ENCODE results near the gene TOLLIP. TPM values are rescaled to one million over a fixed set of nuclear protein-coding genes. Genes with fewer than 3 reads are reported as not detected.

TOLLIP gene
- total RNA-seq, 6 donors from 2014 or later: 39.5 to 97.4 (median 53.4) TPM

- TF ChIP-seq POLR2AphosphoS5 (IDR thresholded peaks at IDR 0.05) (no peak), CTCF (IDR thresholded peaks at IDR 0.05) (no peak), POLR2A (IDR thresholded peaks at IDR 0.05) (no peak), EP300 (IDR thresholded peaks at IDR 0.05) (no peak)
- H3K4me3 ChIP-seq: no peak overlapping the region
- H3K27ac ChIP-seq: no peak overlapping the region
- 88% methylated on average over 24 to 27 of the region's 28 CpGs for WGBS, 2 donors
- H3K9me3 ChIP-seq: no peaks in the 10 kb centered on the region
- H3K36me3 ChIP-seq: no peaks in the 10 kb centered on the region
- ATAC-seq (ENCODE audit: low FRiP score in 2 of 2) (peak in 1 of 2 donors; percentile 28), DNase-seq (no peak)
- no peaks in the 10 kb centered on the region for H3K4me1 ChIP-seq
- H3K27me3 ChIP-seq: no peaks in the 10 kb centered on the region
Observed at GRCh38 chr11:1346669-1347390, 37.4 kb upstream of the TOLLIP start.

GRCh38 chr11:1345737-1346513, 36.5 kb upstream of the TOLLIP start:
- TF ChIP-seq POLR2A (IDR thresholded peaks at IDR 0.05): no peak
- no peak for TF ChIP-seq POLR2AphosphoS5 (IDR thresholded peaks at IDR 0.05)
- no peak overlapping the region for H3K4me3 ChIP-seq
- H3K27me3 ChIP-seq: no peaks in the 10 kb centered on the region
- ATAC-seq (ENCODE audit: low FRiP score in 2 of 2): no peak
- no peaks in the 10 kb centered on the region for H3K9me3 ChIP-seq
- WGBS, 2 donors: 79 to 84% methylated on average over 24 to 25 of the region's 28 CpGs
- H3K4me1 ChIP-seq: no peaks in the 10 kb centered on the region
- no peak overlapping the region for H3K27ac ChIP-seq
- no peaks in the 10 kb centered on the region for H3K36me3 ChIP-seq
- no peak for DNase-seq

- peak in 1 of 2 donors; percentile 49 for DNase-seq
- H3K27ac ChIP-seq: no peak overlapping the region
- no peak overlapping the region for H3K4me3 ChIP-seq
- H3K36me3 ChIP-seq: no peaks in the 10 kb centered on the region
- WGBS, 2 donors: 79 to 83% methylated on average over 26 of the region's 26 CpGs
- TF ChIP-seq CTCF (IDR thresholded peaks at IDR 0.05) (no peak), POLR2AphosphoS5 (IDR thresholded peaks at IDR 0.05) (no peak), EP300 (IDR thresholded peaks at IDR 0.05) (no peak), POLR2A (IDR thresholded peaks at IDR 0.05) (no peak)
- no peak for ATAC-seq (ENCODE audit: low FRiP score in 2 of 2)
- no peaks in the 10 kb centered on the region for H3K4me1 ChIP-seq
- no peaks in the 10 kb centered on the region for H3K9me3 ChIP-seq
- H3K27me3 ChIP-seq: no peaks in the 10 kb centered on the region
Observed at GRCh38 chr11:1344056-1344635, 34.7 kb upstream of the TOLLIP start.

- Histone ChIP-seq H3K4me1 (peaks cover 0 to 5% (median 0%) of the 10 kb centered on the region in 4 donors), H3K27ac (no peak overlapping the region), H3K9me3 (no peaks in the 10 kb centered on the region), H3K36me3 (no peaks in the 10 kb centered on the region), H3K4me3 (no peak overlapping the region), H3K27me3 (no peaks in the 10 kb centered on the region)
- no peak for ATAC-seq (ENCODE audit: low FRiP score in 2 of 2)
- 72 to 76% methylated on average over 23 to 25 of the region's 25 CpGs for WGBS, 2 donors
- TF ChIP-seq CTCF (IDR thresholded peaks at IDR 0.05): no peak
- no peak for TF ChIP-seq EP300 (IDR thresholded peaks at IDR 0.05)
- no peak for TF ChIP-seq POLR2AphosphoS5 (IDR thresholded peaks at IDR 0.05)
- no peak for TF ChIP-seq POLR2A (IDR thresholded peaks at IDR 0.05)
- peak in 1 of 2 donors; percentile 69 for DNase-seq
Observed at GRCh38 chr11:1343391-1344055, 34.1 kb upstream of the TOLLIP start.

GRCh38 chr11:1342946-1343345, 33.5 kb upstream of the TOLLIP start:
- no peak overlapping the region for H3K4me3 ChIP-seq
- no peaks in the 10 kb centered on the region for H3K36me3 ChIP-seq
- peaks cover 0 to 6% (median 0%) of the 10 kb centered on the region in 4 donors for H3K4me1 ChIP-seq
- no peaks in the 10 kb centered on the region for H3K9me3 ChIP-seq
- DNase-seq (no peak), ATAC-seq (ENCODE audit: low FRiP score in 2 of 2) (no peak)
- 93 to 94% methylated on average over 10 of the region's 10 CpGs for WGBS, 2 donors
- TF ChIP-seq EP300 (IDR thresholded peaks at IDR 0.05) (no peak), POLR2A (IDR thresholded peaks at IDR 0.05) (no peak)
- H3K27ac ChIP-seq: no peak overlapping the region
- no peaks in the 10 kb centered on the region for H3K27me3 ChIP-seq
